HepG2 (cell line): Measurements from ENCODE around the gene LIPA. TPM values are rescaled to one million over a fixed set of nuclear protein-coding genes. Genes with fewer than 3 reads are reported as not detected.

ENCODE experiments used
- ATAC-seq: fragments of 200-7000 bp; cut with Tn5 transposase; 3 replicates; pipeline ENCODE4 v1.9.1; 2020; ENCODE audit warnings: mild to moderate bottlenecking, moderate library complexity
- BruUV-seq: library from RNA; stranded (reverse); fragments of 400-500 nt; replicated peaks from 2 replicates; lab custom pipeline; 2021; lab: Mats Ljungman, UMichigan
- CTCF ChIA-PET: fragments of 300-600 bp; formaldehyde crosslinking; extraction: SDS; loops from one replicate; lab custom pipeline; 2021; ENCODE audit warnings: low total read pairs, inconsistent platforms, low intra/inter-chr PET ratio; lab: Yijun Ruan, JAX
- POLR2A ChIA-PET: fragments of 350-600 bp; sonication (Branson Sonifier 250); formaldehyde crosslinking; loops from one replicate; lab custom pipeline; 2020; ENCODE audit warnings: antibody characterized with exemption, inconsistent platforms; lab: Yijun Ruan, JAX
- DNase-seq: peaks from one replicate; pipeline ENCODE4 v3.0.0-alpha.2; 2015; ENCODE audit warnings: low spot score
- FAIRE-seq: peaks from 3 replicates; lab custom pipeline; 2011; peaks lifted over from hg19 to GRCh38; lab: Jason Lieb, UNC
- H2AFZ ChIP-seq: one replicate; pipeline ENCODE4 v1.6.1; 2011; ENCODE audit warnings: low read length, inconsistent platforms
- H3K27ac ChIP-seq: fragments of 300-600 bp; 3 replicates; pipeline ENCODE4 v1.8.0; 2011; ENCODE audit warnings: mixed run types, mild to moderate bottlenecking, mixed read lengths, low read length, inconsistent platforms; ENCODE audit not compliant: insufficient read depth; ENCODE audit errors: extremely low read length
- H3K27me3 ChIP-seq, 2 experiments: fragments of 200-600 bp in 1 of 2; 2 replicates in 1 of 2; 3 replicates in 1 of 2; pipeline versions ENCODE4 v1.6.0 to v1.8.0; 2011; ENCODE audit warnings: low read length in 2 of 2, mild to moderate bottlenecking in 2 of 2, moderate library complexity in 2 of 2, inconsistent platforms in 1 of 2; ENCODE audit not compliant: insufficient read depth in 2 of 2, control insufficient read depth in 1 of 2
- H3K36me3 ChIP-seq, 2 experiments: fragments of 200-600 bp in 1 of 2; replicated peaks in 1 of 2; 2 replicates in 1 of 2; 3 replicates in 1 of 2; pipeline versions ENCODE4 v1.5.1 to v1.8.0; 2011; ENCODE audit warnings: low read length in 2 of 2, inconsistent platforms in 1 of 2; ENCODE audit not compliant: insufficient read depth in 2 of 2, control insufficient read depth in 1 of 2
- H3K4me1 ChIP-seq: 2 replicates; pipeline ENCODE4 v1.5.1; 2012; ENCODE audit warnings: low read length, inconsistent platforms; ENCODE audit not compliant: insufficient read depth
- H3K4me2 ChIP-seq: 2 replicates; pipeline ENCODE4 v1.6.0; 2011; ENCODE audit warnings: low read depth, low read length, inconsistent platforms
- H3K4me3 ChIP-seq, 3 experiments: fragments of 200-600 bp in 1 of 3; sonication (generic), shearing (Covaris generic) in 1 of 3; replicated peaks in 1 of 3; 2 replicates each; pipeline ENCODE4 v1.5.1; 2011 to 2016; ENCODE audit warnings: low read length in 3 of 3, inconsistent platforms in 2 of 3, low read depth in 2 of 3, mild to moderate bottlenecking in 2 of 3, control low read depth in 1 of 3, mixed read lengths in 1 of 3; ENCODE audit not compliant: insufficient read depth in 1 of 3
- H3K79me2 ChIP-seq: one replicate; pipeline ENCODE4 v1.6.1; 2011; ENCODE audit warnings: low read length, inconsistent platforms; ENCODE audit not compliant: insufficient read depth
- H3K9ac ChIP-seq: 2 replicates; pipeline ENCODE4 v1.6.0; 2011; ENCODE audit warnings: mild to moderate bottlenecking, low read depth, low read length, inconsistent platforms; ENCODE audit not compliant: insufficient read depth
- H3K9me3 ChIP-seq: 2 replicates; pipeline ENCODE4 v1.5.1; 2012; ENCODE audit warnings: mild to moderate bottlenecking, low read length
- H4K20me1 ChIP-seq: 2 replicates; pipeline ENCODE4 v1.6.0; 2011; ENCODE audit warnings: inconsistent platforms, mild to moderate bottlenecking, low read length, moderate library complexity; ENCODE audit not compliant: insufficient read depth
- DR1 ChIP-seq: sonication (generic); formaldehyde crosslinking; IDR thresholded peaks from 2 replicates; pipeline ENCODE4 v1.8.0; 2021; ENCODE audit warnings: mild to moderate bottlenecking, missing genetic modification reagents, inconsistent platforms
- EED ChIP-seq: sonication (generic); formaldehyde crosslinking; IDR thresholded peaks from 2 replicates; pipeline ENCODE4 v1.5.0; 2020; ENCODE audit warnings: mild to moderate bottlenecking, missing genetic modification reagents
- FOXM1 ChIP-seq: sonication (generic); formaldehyde crosslinking; IDR thresholded peaks from 2 replicates; pipeline ENCODE4 v1.5.0; 2020; ENCODE audit warnings: missing genetic modification reagents
- FOXO1 ChIP-seq: sonication (generic); formaldehyde crosslinking; IDR thresholded peaks from 2 replicates; pipeline ENCODE4 v1.4.0; 2020; ENCODE audit warnings: missing genetic modification reagents
- GTF2F1 ChIP-seq: fragments of 150-350 bp; IDR thresholded peaks from 2 replicates; pipeline ENCODE4 v1.6.1; 2014; ENCODE audit warnings: low read length
- JUNB ChIP-seq: sonication (generic); formaldehyde crosslinking; IDR thresholded peaks from 2 replicates; pipeline ENCODE4 v1.8.0; 2022; ENCODE audit warnings: missing genetic modification reagents, mild to moderate bottlenecking, borderline replicate concordance
- NAIF1 ChIP-seq: sonication (generic); formaldehyde crosslinking; IDR thresholded peaks from 2 replicates; pipeline ENCODE4 v1.5.0; 2020; ENCODE audit warnings: mild to moderate bottlenecking, missing genetic modification reagents, borderline replicate concordance
- NFE2L2 ChIP-seq: fragments of 150-350 bp; IDR thresholded peaks from 2 replicates; pipeline ENCODE4 v1.6.1; 2014; ENCODE audit warnings: low read length
- NRL ChIP-seq: sonication (generic); formaldehyde crosslinking; IDR thresholded peaks from 2 replicates; pipeline ENCODE4 v1.5.0; 2020; ENCODE audit warnings: missing genetic modification reagents, mild to moderate bottlenecking, moderate library complexity, borderline replicate concordance
- POLR2AphosphoS5 ChIP-seq: IDR thresholded peaks from 2 replicates; pipeline ENCODE4 v1.6.1; 2012; ENCODE audit warnings: low read depth, low read length
- RXRA ChIP-seq: sonication (generic); formaldehyde crosslinking; IDR thresholded peaks from 2 replicates; pipeline ENCODE4 v1.5.1; 2020; ENCODE audit warnings: missing genetic modification reagents
- SIN3B ChIP-seq: fragments of 150-350 bp; IDR thresholded peaks from 2 replicates; pipeline ENCODE4 v1.6.1; 2014; ENCODE audit warnings: low read length
- ZKSCAN8 ChIP-seq: IDR thresholded peaks from 2 replicates; pipeline ENCODE4 v1.6.1; 2016; ENCODE audit warnings: borderline replicate concordance, missing genetic modification reagents, missing compliant biosample characterization
- ZNF230 ChIP-seq: sonication (generic); formaldehyde crosslinking; IDR thresholded peaks from 2 replicates; pipeline ENCODE4 v1.4.0; 2020; ENCODE audit warnings: mild to moderate bottlenecking, missing genetic modification reagents
- ZNF251 ChIP-seq: sonication (generic); formaldehyde crosslinking; IDR thresholded peaks from 2 replicates; pipeline ENCODE4 v1.9.0; 2021; ENCODE audit warnings: mild to moderate bottlenecking, missing genetic modification reagents
- ZNF431 ChIP-seq: sonication (generic); formaldehyde crosslinking; IDR thresholded peaks from 2 replicates; pipeline ENCODE4 v1.9.0; 2022; ENCODE audit warnings: missing genetic modification reagents, low read depth, mild to moderate bottlenecking, borderline replicate concordance
- WGBS: methylation state at CpG from one replicate; pipeline ENCODE4 v1.1.6; 2017; ENCODE audit warnings: low lambda C conversion rate; 5-methylcytosine and 5-hydroxymethylcytosine counted together
- in situ Hi-C: cut with HindIII; loops from 2 replicates; pipeline ENCODE4 v1.10.0; 2017; ENCODE audit warnings: low pct_unique_long_range_greater_than_20kb; ENCODE audit not compliant: extremely low pct_ligation_motif_present
- intact Hi-C: fragments of 100-400 bp; cut with micrococcal nuclease; formaldehyde crosslinking; loops from one replicate; pipeline ENCODE4 v1.10.0; 2022; ENCODE audit not compliant: unreplicated experiment
- polyA plus RNA-seq, 8 experiments: library from polyadenylated mRNA; depleted of rRNA in 3 of 8; stranded (reverse) in 7 of 8; unstranded in 1 of 8; fragments of >200 nt; fragmentation: Illumina TruSeq in 4 of 8; extraction: Trizol in 4 of 8; gene quantifications; 2 replicates each; pipeline versions ENCODE4 v1.2.1 to v1.2.3, GENCODE V29; 2011 to 2016; ENCODE audit warnings: low read depth in 4 of 8, missing spikeins in 1 of 8, mixed read lengths in 1 of 8; ENCODE audit not compliant: insufficient read depth in 1 of 8
- total RNA-seq, 5 experiments: library from RNA; depleted of rRNA; stranded (reverse); fragments of >200 nt; fragmentation: Illumina TruSeq; extraction: Trizol; gene quantifications; 2 replicates each; pipeline ENCODE4 v1.2.3, GENCODE V29; 2016; ENCODE audit warnings: low read depth in 1 of 5
- TF ChIP-seq, protein P1 (sequence below): sonication (generic); formaldehyde crosslinking; IDR thresholded peaks from 2 replicates; pipeline ENCODE4 v1.5.0; 2020; ENCODE audit warnings: missing genetic modification reagents
- TF ChIP-seq, protein P2 (sequence below): sonication (generic); formaldehyde crosslinking; conservative IDR thresholded peaks from 2 replicates; pipeline ENCODE4 v1.4.0; 2020; ENCODE audit warnings: missing genetic modification reagents
- TF ChIP-seq, protein P3 (sequence below): sonication (generic); formaldehyde crosslinking; IDR thresholded peaks from 2 replicates; pipeline ENCODE4 v1.4.0; 2020; ENCODE audit warnings: low read depth, mild to moderate bottlenecking, missing genetic modification reagents

The LIPA gene
- total and polyA plus RNA-seq, 2 of the 13 experiments (the other 11 are each of a cell fraction or from before 2014, with no cell fraction given) = 57.1 to 79.5 TPM

DNA sequence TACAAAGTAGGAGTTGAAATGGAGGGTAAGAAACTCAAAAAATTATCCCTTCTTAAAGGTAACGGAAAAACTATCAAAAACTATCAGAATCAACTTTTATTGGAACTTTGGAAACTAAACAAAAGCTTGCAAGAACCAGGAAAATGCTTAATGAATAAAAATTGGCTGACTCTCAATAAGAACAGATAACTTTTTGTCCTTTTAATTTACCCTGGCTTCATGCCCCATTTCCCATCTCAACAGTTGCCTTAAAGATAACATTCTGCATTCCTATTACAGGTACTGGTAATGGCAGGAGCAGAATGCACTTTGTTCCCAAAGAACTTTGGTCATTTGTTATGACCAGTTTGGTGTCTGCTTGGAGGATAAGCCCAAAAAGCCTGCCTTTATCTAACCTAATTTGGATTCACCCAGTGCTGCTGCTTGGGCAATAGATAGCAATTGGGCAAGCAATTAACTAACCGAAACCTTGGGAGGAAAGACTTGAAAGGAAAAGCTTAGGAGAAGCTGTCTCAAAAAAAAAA, 62.3 kb downstream of the LIPA start:
- no peaks in the 10 kb centered on the region for H3K36me3 ChIP-seq
- no peak overlapping the region for H3K27ac ChIP-seq
- H3K4me3 ChIP-seq = no peak overlapping the region
- H3K9me3 ChIP-seq = no peaks in the 10 kb centered on the region
- H3K4me2 ChIP-seq = no peak overlapping the region
- 31% methylated on average over 2 of the region's 2 CpGs for WGBS
- intact Hi-C loops = no loop called here
- ChIA-PET POLR2A (no interaction called here), CTCF (no interaction called here)
- DNase-seq (no peak), FAIRE-seq (no peak), ATAC-seq (no peak)
- H3K27me3 ChIP-seq = no peaks in the 10 kb centered on the region
- H3K9ac ChIP-seq = no peak overlapping the region
- in situ Hi-C loops = no loop called here
- no peaks in the 10 kb centered on the region for H3K79me2 ChIP-seq
- no peaks in the 10 kb centered on the region for H4K20me1 ChIP-seq
- no peak overlapping the region for H2AFZ ChIP-seq
- no peaks in the 10 kb centered on the region for H3K4me1 ChIP-seq
- BruUV-seq = no TSS peak
- TF ChIP-seq FOXO1 = no peak
- no peak for TF ChIP-seq SIN3B
- no peak for TF ChIP-seq FOXM1 (CRISPR knock-in tag)
- TF ChIP-seq ZNF251 = no peak
- no peak for TF ChIP-seq GTF2F1
- TF ChIP-seq ZNF431 = no peak
- TF ChIP-seq, protein P1, sequence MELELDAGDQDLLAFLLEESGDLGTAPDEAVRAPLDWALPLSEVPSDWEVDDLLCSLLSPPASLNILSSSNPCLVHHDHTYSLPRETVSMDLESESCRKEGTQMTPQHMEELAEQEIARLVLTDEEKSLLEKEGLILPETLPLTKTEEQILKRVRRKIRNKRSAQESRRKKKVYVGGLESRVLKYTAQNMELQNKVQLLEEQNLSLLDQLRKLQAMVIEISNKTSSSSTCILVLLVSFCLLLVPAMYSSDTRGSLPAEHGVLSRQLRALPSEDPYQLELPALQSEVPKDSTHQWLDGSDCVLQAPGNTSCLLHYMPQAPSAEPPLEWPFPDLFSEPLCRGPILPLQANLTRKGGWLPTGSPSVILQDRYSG (CRISPR knock-in tag) = no peak
- TF ChIP-seq RXRA (CRISPR knock-in tag) = no peak
- TF ChIP-seq, protein P2, sequence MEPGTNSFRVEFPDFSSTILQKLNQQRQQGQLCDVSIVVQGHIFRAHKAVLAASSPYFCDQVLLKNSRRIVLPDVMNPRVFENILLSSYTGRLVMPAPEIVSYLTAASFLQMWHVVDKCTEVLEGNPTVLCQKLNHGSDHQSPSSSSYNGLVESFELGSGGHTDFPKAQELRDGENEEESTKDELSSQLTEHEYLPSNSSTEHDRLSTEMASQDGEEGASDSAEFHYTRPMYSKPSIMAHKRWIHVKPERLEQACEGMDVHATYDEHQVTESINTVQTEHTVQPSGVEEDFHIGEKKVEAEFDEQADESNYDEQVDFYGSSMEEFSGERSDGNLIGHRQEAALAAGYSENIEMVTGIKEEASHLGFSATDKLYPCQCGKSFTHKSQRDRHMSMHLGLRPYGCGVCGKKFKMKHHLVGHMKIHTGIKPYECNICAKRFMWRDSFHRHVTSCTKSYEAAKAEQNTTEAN (CRISPR knock-in tag) = no peak
- no peak for TF ChIP-seq NFE2L2
- TF ChIP-seq DR1 (CRISPR knock-in tag) = no peak
- no peak for TF ChIP-seq ZNF230 (CRISPR knock-in tag)
- TF ChIP-seq ZKSCAN8 (CRISPR knock-in tag) = no peak
- TF ChIP-seq, protein P3, sequence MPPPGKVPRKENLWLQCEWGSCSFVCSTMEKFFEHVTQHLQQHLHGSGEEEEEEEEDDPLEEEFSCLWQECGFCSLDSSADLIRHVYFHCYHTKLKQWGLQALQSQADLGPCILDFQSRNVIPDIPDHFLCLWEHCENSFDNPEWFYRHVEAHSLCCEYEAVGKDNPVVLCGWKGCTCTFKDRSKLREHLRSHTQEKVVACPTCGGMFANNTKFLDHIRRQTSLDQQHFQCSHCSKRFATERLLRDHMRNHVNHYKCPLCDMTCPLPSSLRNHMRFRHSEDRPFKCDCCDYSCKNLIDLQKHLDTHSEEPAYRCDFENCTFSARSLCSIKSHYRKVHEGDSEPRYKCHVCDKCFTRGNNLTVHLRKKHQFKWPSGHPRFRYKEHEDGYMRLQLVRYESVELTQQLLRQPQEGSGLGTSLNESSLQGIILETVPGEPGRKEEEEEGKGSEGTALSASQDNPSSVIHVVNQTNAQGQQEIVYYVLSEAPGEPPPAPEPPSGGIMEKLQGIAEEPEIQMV = no peak
- TF ChIP-seq EED = no peak
- TF ChIP-seq POLR2AphosphoS5 = no peak
- TF ChIP-seq JUNB = no peak
- no peak for TF ChIP-seq NAIF1 (CRISPR knock-in tag)
- no peak for TF ChIP-seq NRL (CRISPR knock-in tag)
